CD4-positive, alpha-beta T cell (primary cell): ENCODE results near the gene ALPG. TPM values are rescaled to one million over a fixed set of nuclear protein-coding genes. Genes with fewer than 3 reads are reported as not detected.
"Not testable (repeated sequence)": the region's sequence is repeated elsewhere in the genome, so short reads cannot be mapped to it uniquely, and the experiment has no call there.

Experiments used
- ATAC-seq: fragments of 200-7000 bp; cut with Tn5 transposase; one replicate; pipeline ENCODE4 v1.10.0; 2022; ENCODE audit warnings: mild to moderate bottlenecking; ENCODE audit not compliant: poor library complexity
- CTCF ChIA-PET: fragments of 350-600 bp; sonication (Branson Sonifier 250); formaldehyde crosslinking; loops from one replicate; lab custom pipeline; 2021; ENCODE audit warnings: antibody characterized with exemption, inconsistent platforms; lab: Charles Lee
- POLR2A ChIA-PET: fragments of 350-600 bp; sonication (Branson Sonifier 250); formaldehyde crosslinking; loops from one replicate; lab custom pipeline; 2021; ENCODE audit warnings: antibody characterized with exemption, inconsistent platforms; lab: Charles Lee
- DNase-seq, 14 experiments: peaks; one replicate each; pipeline ENCODE4 v3.0.0-alpha.2; 2013 to 2020; ENCODE audit warnings: mixed read lengths in 2 of 14
- H3K27ac ChIP-seq, 2 donors: one replicate each; pipeline versions ENCODE4 v1.5.1 to v1.7.0; 2013; ENCODE audit warnings: low read length in 2 of 2, low read depth in 1 of 2, mild to moderate bottlenecking in 1 of 2
- H3K27me3 ChIP-seq, 2 experiments: 1 replicate in 1 of 2; 2 replicates in 1 of 2; pipeline versions ENCODE4 v1.6.1 to v1.7.0; 2013; ENCODE audit warnings: low read length in 2 of 2, control low read depth in 1 of 2, mild to moderate bottlenecking in 1 of 2, moderate library complexity in 1 of 2; ENCODE audit not compliant: insufficient read depth in 2 of 2, control insufficient read depth in 1 of 2
- H3K36me3 ChIP-seq: one replicate; pipeline ENCODE4 v1.6.1; 2013; ENCODE audit warnings: low read length, control low read depth; ENCODE audit not compliant: insufficient read depth
- H3K4me1 ChIP-seq: one replicate; pipeline ENCODE4 v1.6.1; 2013; ENCODE audit warnings: low read length, control low read depth; ENCODE audit not compliant: insufficient read depth
- H3K4me3 ChIP-seq: one replicate; pipeline ENCODE4 v1.5.1; 2013; ENCODE audit warnings: mild to moderate bottlenecking, low read length, moderate library complexity
- H3K9me3 ChIP-seq, 2 experiments: 1 replicate in 1 of 2; 2 replicates in 1 of 2; pipeline versions ENCODE4 v1.6.1 to v1.7.0; 2013; ENCODE audit warnings: low read length in 2 of 2, mild to moderate bottlenecking in 2 of 2, control low read depth in 1 of 2, moderate library complexity in 1 of 2; ENCODE audit not compliant: control insufficient read depth in 1 of 2, insufficient read depth in 1 of 2
- H3K27ac Mint-ChIP-seq: one replicate; pipeline ENCODE4 v1.8.0; 2020; ENCODE audit warnings: mixed read lengths
- H3K27me3 Mint-ChIP-seq: one replicate; pipeline ENCODE4 v1.8.0; 2021; ENCODE audit warnings: mixed read lengths
- H3K36me3 Mint-ChIP-seq: one replicate; pipeline ENCODE4 v1.8.0; 2021; ENCODE audit warnings: low read depth, mixed read lengths
- H3K4me1 Mint-ChIP-seq: one replicate; pipeline ENCODE4 v1.8.0; 2021; ENCODE audit warnings: low read depth, mixed read lengths
- H3K4me3 Mint-ChIP-seq: one replicate; pipeline ENCODE4 v1.8.0; 2020; ENCODE audit warnings: mild to moderate bottlenecking, mixed read lengths
- H3K9me3 Mint-ChIP-seq: one replicate; pipeline ENCODE4 v1.8.0; 2020; ENCODE audit warnings: mixed read lengths
- CTCF ChIP-seq: fragments of 200-600 bp; IDR thresholded peaks from one replicate; pipeline ENCODE4 v1.8.0; 2022; ENCODE audit warnings: antibody characterized with exemption, mild to moderate bottlenecking
- intact Hi-C, 2 experiments: fragments of 100-400 bp; cut with DNase I in 1 of 2; cut with micrococcal nuclease in 1 of 2; formaldehyde crosslinking; loops; one replicate each; pipeline versions ENCODE4 v1.15.1 to v1.9.0; 2023 to 2025; cut with DNase I, micrococcal nuclease
- total RNA-seq, 174 experiments: library from RNA in 2 of 174; stranded (reverse) in 2 of 174; gene quantifications; one replicate each; pipeline ENCODE4 v1.2.3 and lab custom pipeline; 2021 to 2026

ALPG gene
- total RNA-seq, 2 experiments from 2014 or later = not detected

GRCh38 chr2:232384466-232384865 is 22.2 kb upstream of the ALPG start:
- H3K4me3 ChIP-seq = no peak overlapping the region
- DNase-seq (no peak), ATAC-seq (no peak)
- no peaks in the 10 kb centered on the region for H3K4me1 Mint-ChIP-seq
- H3K9me3 Mint-ChIP-seq = no peaks in the 10 kb centered on the region
- ChIA-PET CTCF (no interaction called here), POLR2A (no interaction called here)
- peaks cover 3% of the 10 kb centered on the region for H3K4me1 ChIP-seq
- peaks cover 27 to 34% of the 10 kb centered on the region in 2 experiments for H3K27me3 ChIP-seq
- no peak overlapping the region for H3K4me3 Mint-ChIP-seq
- TF ChIP-seq CTCF = no peak
- H3K36me3 ChIP-seq = no peaks in the 10 kb centered on the region
- no peaks in the 10 kb centered on the region for H3K36me3 Mint-ChIP-seq
- intact Hi-C loops = no loop called here
- no peak overlapping the region for H3K27ac Mint-ChIP-seq
- peaks cover 0 to 30% of the 10 kb centered on the region in 2 experiments for H3K9me3 ChIP-seq
- peaks cover 46% of the 10 kb centered on the region for H3K27me3 Mint-ChIP-seq
- no peak overlapping the region for H3K27ac ChIP-seq

DNA sequence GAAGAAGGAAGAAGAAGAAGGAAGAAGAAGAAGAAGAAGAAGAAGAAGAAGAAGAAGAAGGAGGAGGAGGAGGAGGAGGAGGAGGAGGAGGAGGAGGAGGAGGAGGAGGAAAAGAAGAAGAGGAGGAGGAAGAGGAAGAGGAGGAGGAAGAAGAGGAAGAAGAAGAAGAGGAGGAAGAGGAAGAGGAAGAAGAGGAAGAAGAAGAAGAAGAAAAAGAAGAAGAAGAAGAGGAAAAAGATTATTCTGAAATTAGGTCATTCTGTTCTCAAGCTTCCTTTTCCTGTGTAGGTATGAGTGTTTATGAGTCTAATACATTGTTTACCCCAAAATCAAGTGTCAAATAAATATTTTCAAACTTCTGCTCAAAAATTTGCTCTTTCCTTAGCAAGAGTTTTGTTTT is 21.6 kb upstream of the ALPG start:
- intact Hi-C loops, H3K36me3 Mint-ChIP-seq, DNase-seq, POLR2A ChIA-PET, H3K4me1 Mint-ChIP-seq, CTCF ChIA-PET, ATAC-seq, H3K4me1 ChIP-seq, H3K36me3 ChIP-seq, H3K4me3 ChIP-seq, H3K27ac ChIP-seq, H3K4me3 Mint-ChIP-seq, H3K27ac Mint-ChIP-seq, H3K9me3 Mint-ChIP-seq: not testable (repeated sequence)
- peaks cover 51% of the 10 kb centered on the region for H3K27me3 Mint-ChIP-seq
- Histone ChIP-seq H3K27me3 (peaks cover 30 to 37% of the 10 kb centered on the region in 2 experiments), H3K9me3 (peaks cover 0 to 30% of the 10 kb centered on the region in 2 experiments)

DNA sequence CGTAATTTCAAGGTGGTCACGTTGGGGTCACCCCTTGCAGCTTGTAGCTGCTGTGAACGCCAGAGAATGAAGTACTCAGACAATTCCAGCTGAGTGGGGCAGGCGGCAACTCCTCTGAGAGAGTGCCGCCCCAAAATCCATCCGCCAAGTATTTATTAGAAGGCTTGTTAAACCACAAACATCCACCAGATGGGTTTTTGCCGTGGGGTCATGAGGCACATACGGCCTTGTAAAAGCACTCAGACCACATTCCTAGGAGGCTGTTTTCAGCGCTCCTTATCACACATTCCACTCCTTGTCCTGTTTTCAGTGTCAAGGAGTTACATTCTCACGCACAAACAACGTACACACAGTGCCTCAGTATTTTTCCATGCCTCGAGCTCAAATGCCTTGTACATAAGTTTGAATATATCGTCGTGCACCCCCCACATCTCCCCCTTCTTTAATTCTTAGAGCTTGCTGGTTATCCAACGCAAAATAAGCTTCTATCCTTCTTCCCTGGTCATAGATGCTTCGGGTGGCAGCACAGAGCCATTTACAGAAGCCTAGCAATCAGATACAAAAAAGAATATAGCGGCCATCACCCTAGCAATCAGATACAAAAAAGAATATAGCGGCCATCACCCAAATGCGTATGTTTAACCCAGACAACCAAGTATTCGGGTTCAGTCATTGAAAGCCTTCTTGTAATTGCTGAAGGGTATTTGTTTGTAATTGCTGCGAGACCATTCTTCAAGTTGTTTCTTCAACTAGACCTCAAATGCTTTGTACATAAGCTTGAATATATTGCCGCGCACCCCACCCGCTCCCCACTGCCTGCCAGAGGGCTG is 20.8 kb upstream of the ALPG start:
- Histone ChIP-seq H3K27ac (no peak overlapping the region), H3K4me3 (no peak overlapping the region), H3K27me3 (peaks cover 34 to 45% of the 10 kb centered on the region in 2 experiments), H3K9me3 (peaks cover 0 to 30% of the 10 kb centered on the region in 2 experiments), H3K36me3 (no peaks in the 10 kb centered on the region), H3K4me1 (peaks cover 3% of the 10 kb centered on the region)
- POLR2A ChIA-PET = no interaction called here
- ATAC-seq = no peak
- Mint-ChIP-seq H3K4me3 (no peak overlapping the region), H3K4me1 (no peaks in the 10 kb centered on the region), H3K27me3 (peaks cover 57% of the 10 kb centered on the region), H3K9me3 (no peaks in the 10 kb centered on the region), H3K36me3 (no peaks in the 10 kb centered on the region), H3K27ac (no peak overlapping the region)
- DNase-seq = no peak
- no peak for TF ChIP-seq CTCF
- CTCF ChIA-PET = no interaction called here
- intact Hi-C loops = no loop called here

DNA sequence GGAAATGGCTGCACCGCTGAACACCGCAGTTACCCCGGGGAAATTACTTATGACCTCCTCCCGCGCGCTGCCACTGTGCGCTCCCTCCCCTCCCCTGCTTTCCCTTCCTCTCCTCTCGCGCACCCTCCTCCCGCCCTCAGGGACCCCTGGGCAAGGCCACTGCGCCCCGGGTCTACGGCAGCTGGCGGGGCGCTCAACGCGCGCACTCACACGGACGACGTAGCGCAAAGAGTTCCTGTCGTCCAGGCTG is 20.2 kb upstream of the ALPG start:
- CTCF ChIA-PET = no interaction called here
- H3K27me3 Mint-ChIP-seq = peaks cover 59% of the 10 kb centered on the region

More for the DNA sequence above, 20.2 kb upstream of the ALPG start:
- no peak for TF ChIP-seq CTCF
- intact Hi-C loops = no loop called here
- H3K4me1 ChIP-seq = no peaks in the 10 kb centered on the region
- POLR2A ChIA-PET = no interaction called here
- H3K36me3 Mint-ChIP-seq = no peaks in the 10 kb centered on the region
- ATAC-seq = no peak
- peaks cover 0 to 30% of the 10 kb centered on the region in 2 experiments for H3K9me3 ChIP-seq
- H3K27me3 ChIP-seq = peaks cover 34 to 47% of the 10 kb centered on the region in 2 experiments
- DNase-seq = no peak
- no peak overlapping the region for H3K4me3 Mint-ChIP-seq
- no peak overlapping the region for H3K27ac ChIP-seq
- H3K9me3 Mint-ChIP-seq = no peaks in the 10 kb centered on the region
- no peaks in the 10 kb centered on the region for H3K4me1 Mint-ChIP-seq
- H3K4me3 ChIP-seq = no peak overlapping the region
- no peaks in the 10 kb centered on the region for H3K36me3 ChIP-seq
- H3K27ac Mint-ChIP-seq = no peak overlapping the region
